Activated effector memory CD4-positive, alpha-beta T cell treated with anti-CD3 and anti-CD28 coated beads, Interleukin-2, amount 50 U/mL, for 16 hours (primary cell): Measurements from ENCODE around the gene OR2V1.
A peak's percentile ranks its signal among the peaks of the same experiment; 100 is the strongest.
"Not testable (repeated sequence)": the region's sequence is repeated elsewhere in the genome, so short reads cannot be mapped to it uniquely, and the experiment has no call there.

Source experiments
- DNase-seq: peaks from one replicate; pipeline ENCODE4 v3.0.0-alpha.2; 2020

Gene OR2V1

GRCh38 chr5:181160152-181160754 is 29.3 kb upstream of the OR2V1 start:
- DNase-seq: peak; percentile 93

- peak; percentile 97 for DNase-seq
Observed at GRCh38 chr5:181159286-181160151, 28.6 kb upstream of the OR2V1 start.

GRCh38 chr5:181158869-181159268 is 27.9 kb upstream of the OR2V1 start:
- DNase-seq: no peak

GRCh38 chr5:181156758-181157157 is 25.8 kb upstream of the OR2V1 start:
- no peak for DNase-seq

- no peak for DNase-seq
Observed at GRCh38 chr5:181153814-181154213, 22.8 kb upstream of the OR2V1 start.

- no peak for DNase-seq
Observed at GRCh38 chr5:181152406-181152805, 21.4 kb upstream of the OR2V1 start.

- no peak for DNase-seq
Observed at GRCh38 chr5:181151146-181151545, 20.2 kb upstream of the OR2V1 start.

GRCh38 chr5:181149806-181150733 is 19.1 kb upstream of the OR2V1 start:
- no peak for DNase-seq

- no peak for DNase-seq
Observed at GRCh38 chr5:181149355-181149754, 18.4 kb upstream of the OR2V1 start.

- not testable (repeated sequence) for DNase-seq
Observed at GRCh38 chr5:181146927-181147636, 16.1 kb upstream of the OR2V1 start, which contains the start of gene OR2V2. Gene OR2V2, plus strand, starts transcription at chr5:181147586. Its CDS starts 7,357 bp downstream, at chr5:181154943.

- no peak for DNase-seq
Observed at GRCh38 chr5:181145133-181145532, 14.2 kb upstream of the OR2V1 start.

GRCh38 chr5:181142054-181142453 is 11.1 kb upstream of the OR2V1 start:
- no peak for DNase-seq

- DNase-seq: no peak
Observed at GRCh38 chr5:181140766-181141165, 9.8 kb upstream of the OR2V1 start.

- DNase-seq: no peak
Observed at GRCh38 chr5:181138258-181138657, 7.3 kb upstream of the OR2V1 start.

GRCh38 chr5:181136361-181136955 is 5.5 kb upstream of the OR2V1 start:
- DNase-seq: no peak

GRCh38 chr5:181134259-181134658 is 3.3 kb upstream of the OR2V1 start:
- no peak for DNase-seq

GRCh38 chr5:181133610-181134231 is 2.8 kb upstream of the OR2V1 start:
- no peak for DNase-seq

GRCh38 chr5:181133083-181133482 is 2.1 kb upstream of the OR2V1 start:
- no peak for DNase-seq

GRCh38 chr5:181131514-181131913 is 545 bp upstream of the OR2V1 start:
- no peak for DNase-seq

GRCh38 chr5:181130081-181130480 is 888 bp downstream of the OR2V1 start:
- not testable (repeated sequence) for DNase-seq

- no peak for DNase-seq
Observed at GRCh38 chr5:181129601-181130000, 1.4 kb downstream of the OR2V1 start.
